HCT116 (cell line): ENCODE results near the gene POLR2J.

Source experiments
- CEBPB ChIP-seq: IDR thresholded peaks from 2 replicates; pipeline ENCODE4 v1.6.1; 2012; ENCODE audit warnings: low read depth
- EZH2 ChIP-seq: fragments of 200-600 bp; sonication (generic); IDR thresholded peaks from 2 replicates; pipeline ENCODE4 v1.6.1; 2017; ENCODE audit warnings: antibody characterized with exemption, mixed run types
- EZH2phosphoT487 ChIP-seq: fragments of 200-600 bp; IDR thresholded peaks from 2 replicates; pipeline ENCODE4 v1.6.1; 2018; ENCODE audit warnings: antibody characterized with exemption, borderline replicate concordance
- POLR2A ChIP-seq: IDR thresholded peaks from 2 replicates; pipeline ENCODE4 v1.7.0; 2011; ENCODE audit warnings: borderline replicate concordance; ENCODE audit not compliant: insufficient read depth, insufficient read length; ENCODE audit errors: extremely low read depth
- POLR2AphosphoS5 ChIP-seq: IDR thresholded peaks from 2 replicates; pipeline ENCODE4 v1.6.1; 2011; ENCODE audit warnings: mild to moderate bottlenecking, low read depth, low read length, moderate library complexity
- RAD21 ChIP-seq: IDR thresholded peaks from 2 replicates; pipeline ENCODE4 v1.6.1; 2012; ENCODE audit warnings: low read depth, mild to moderate bottlenecking
- SP1 ChIP-seq: IDR thresholded peaks from 2 replicates; pipeline ENCODE4 v1.6.1; 2012; ENCODE audit warnings: low read depth
- TCF7L2 ChIP-seq: IDR thresholded peaks from 2 replicates; pipeline ENCODE4 v1.7.0; 2011; ENCODE audit warnings: borderline replicate concordance, inconsistent platforms; ENCODE audit not compliant: insufficient read depth, insufficient read length; ENCODE audit errors: extremely low read depth
- YY1 ChIP-seq: IDR thresholded peaks from 2 replicates; pipeline ENCODE4 v1.6.1; 2011; ENCODE audit warnings: low read length, low read depth, moderate library complexity, mild to moderate bottlenecking; ENCODE audit not compliant: insufficient replicate concordance; ENCODE audit errors: extremely low read depth
- ZNF274 ChIP-seq: fragments of 200-500 bp; sonication (Bioruptor generic); IDR thresholded peaks from 2 replicates; pipeline ENCODE4 v1.6.1; 2014; ENCODE audit warnings: mild to moderate bottlenecking, low read depth, low read length, inconsistent platforms
- TF ChIP-seq, protein P1 (sequence below), 3 experiments: fragments of 200-600 bp in 1 of 3; sonication (generic) in 1 of 3; IDR thresholded peaks in 2 of 3; conservative IDR thresholded peaks in 1 of 3; 2 replicates each; pipeline ENCODE4 v1.5.1; 2012 to 2017; ENCODE audit warnings: low read depth in 2 of 3, low read length in 2 of 3, antibody characterized with exemption in 1 of 3, borderline replicate concordance in 1 of 3, control low read depth in 1 of 3, mild to moderate bottlenecking in 1 of 3, mixed read lengths in 1 of 3, mixed run types in 1 of 3, moderate library complexity in 1 of 3; ENCODE audit not compliant: insufficient read depth in 1 of 3
- TF ChIP-seq, protein P2 (sequence below): IDR thresholded peaks from 2 replicates; pipeline ENCODE4 v1.6.1; 2012
- TF ChIP-seq, protein P3 (sequence below): IDR thresholded peaks from 2 replicates; pipeline ENCODE4 v1.6.1; 2012
- TF ChIP-seq, protein P4 (sequence below): IDR thresholded peaks from 2 replicates; pipeline ENCODE4 v1.6.1; 2011; ENCODE audit warnings: mild to moderate bottlenecking, low read length, moderate library complexity; ENCODE audit not compliant: insufficient replicate concordance; ENCODE audit errors: extremely low read depth

DNA sequence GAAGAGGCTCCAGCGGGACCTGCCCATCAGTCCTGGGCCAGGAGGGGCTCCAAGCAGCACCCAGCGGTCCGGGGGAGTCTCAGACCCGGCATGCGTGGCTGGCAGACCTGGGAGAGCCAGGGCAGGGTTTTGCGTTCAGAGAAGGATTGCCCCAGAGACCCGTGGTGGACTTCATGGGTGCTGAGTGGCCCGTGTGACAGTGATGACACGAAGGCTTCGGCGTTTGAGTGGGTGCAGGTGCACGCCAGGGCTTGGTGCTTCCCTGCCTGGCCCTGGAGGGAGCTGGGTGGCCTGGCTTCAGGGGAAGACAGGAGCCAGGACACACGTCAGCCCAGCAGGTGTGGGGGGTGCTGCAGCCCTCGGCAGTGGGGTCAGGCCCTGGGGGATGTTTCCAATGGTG lies 31.4 kb downstream of the POLR2J start:
- TF ChIP-seq EZH2 (no peak), RAD21 (no peak), POLR2A (no peak), POLR2AphosphoS5 (no peak), ZNF274 (no peak), SP1 (no peak), EZH2phosphoT487 (no peak), YY1 (no peak), CEBPB (no peak), TCF7L2 (no peak)
- TF ChIP-seq, protein P1, sequence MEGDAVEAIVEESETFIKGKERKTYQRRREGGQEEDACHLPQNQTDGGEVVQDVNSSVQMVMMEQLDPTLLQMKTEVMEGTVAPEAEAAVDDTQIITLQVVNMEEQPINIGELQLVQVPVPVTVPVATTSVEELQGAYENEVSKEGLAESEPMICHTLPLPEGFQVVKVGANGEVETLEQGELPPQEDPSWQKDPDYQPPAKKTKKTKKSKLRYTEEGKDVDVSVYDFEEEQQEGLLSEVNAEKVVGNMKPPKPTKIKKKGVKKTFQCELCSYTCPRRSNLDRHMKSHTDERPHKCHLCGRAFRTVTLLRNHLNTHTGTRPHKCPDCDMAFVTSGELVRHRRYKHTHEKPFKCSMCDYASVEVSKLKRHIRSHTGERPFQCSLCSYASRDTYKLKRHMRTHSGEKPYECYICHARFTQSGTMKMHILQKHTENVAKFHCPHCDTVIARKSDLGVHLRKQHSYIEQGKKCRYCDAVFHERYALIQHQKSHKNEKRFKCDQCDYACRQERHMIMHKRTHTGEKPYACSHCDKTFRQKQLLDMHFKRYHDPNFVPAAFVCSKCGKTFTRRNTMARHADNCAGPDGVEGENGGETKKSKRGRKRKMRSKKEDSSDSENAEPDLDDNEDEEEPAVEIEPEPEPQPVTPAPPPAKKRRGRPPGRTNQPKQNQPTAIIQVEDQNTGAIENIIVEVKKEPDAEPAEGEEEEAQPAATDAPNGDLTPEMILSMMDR (IDR thresholded peaks at IDR 0.05 in 2 of 3, conservative IDR thresholded peaks at IDR 0.05 in 1 of 3; ENCODE audit: borderline replicate concordance in 1 of 3, insufficient read depth in 1 of 3, low read depth in 2 of 3, low read length in 2 of 3): no peak
- TF ChIP-seq, protein P2, sequence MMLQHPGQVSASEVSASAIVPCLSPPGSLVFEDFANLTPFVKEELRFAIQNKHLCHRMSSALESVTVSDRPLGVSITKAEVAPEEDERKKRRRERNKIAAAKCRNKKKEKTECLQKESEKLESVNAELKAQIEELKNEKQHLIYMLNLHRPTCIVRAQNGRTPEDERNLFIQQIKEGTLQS: no peak
- TF ChIP-seq, protein P3, sequence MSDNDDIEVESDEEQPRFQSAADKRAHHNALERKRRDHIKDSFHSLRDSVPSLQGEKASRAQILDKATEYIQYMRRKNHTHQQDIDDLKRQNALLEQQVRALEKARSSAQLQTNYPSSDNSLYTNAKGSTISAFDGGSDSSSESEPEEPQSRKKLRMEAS: no peak
- TF ChIP-seq, protein P4, sequence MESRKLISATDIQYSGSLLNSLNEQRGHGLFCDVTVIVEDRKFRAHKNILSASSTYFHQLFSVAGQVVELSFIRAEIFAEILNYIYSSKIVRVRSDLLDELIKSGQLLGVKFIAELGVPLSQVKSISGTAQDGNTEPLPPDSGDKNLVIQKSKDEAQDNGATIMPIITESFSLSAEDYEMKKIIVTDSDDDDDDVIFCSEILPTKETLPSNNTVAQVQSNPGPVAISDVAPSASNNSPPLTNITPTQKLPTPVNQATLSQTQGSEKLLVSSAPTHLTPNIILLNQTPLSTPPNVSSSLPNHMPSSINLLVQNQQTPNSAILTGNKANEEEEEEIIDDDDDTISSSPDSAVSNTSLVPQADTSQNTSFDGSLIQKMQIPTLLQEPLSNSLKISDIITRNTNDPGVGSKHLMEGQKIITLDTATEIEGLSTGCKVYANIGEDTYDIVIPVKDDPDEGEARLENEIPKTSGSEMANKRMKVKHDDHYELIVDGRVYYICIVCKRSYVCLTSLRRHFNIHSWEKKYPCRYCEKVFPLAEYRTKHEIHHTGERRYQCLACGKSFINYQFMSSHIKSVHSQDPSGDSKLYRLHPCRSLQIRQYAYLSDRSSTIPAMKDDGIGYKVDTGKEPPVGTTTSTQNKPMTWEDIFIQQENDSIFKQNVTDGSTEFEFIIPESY: no peak
